Measurements from ENCODE around the gene ISLR.

DNA sequence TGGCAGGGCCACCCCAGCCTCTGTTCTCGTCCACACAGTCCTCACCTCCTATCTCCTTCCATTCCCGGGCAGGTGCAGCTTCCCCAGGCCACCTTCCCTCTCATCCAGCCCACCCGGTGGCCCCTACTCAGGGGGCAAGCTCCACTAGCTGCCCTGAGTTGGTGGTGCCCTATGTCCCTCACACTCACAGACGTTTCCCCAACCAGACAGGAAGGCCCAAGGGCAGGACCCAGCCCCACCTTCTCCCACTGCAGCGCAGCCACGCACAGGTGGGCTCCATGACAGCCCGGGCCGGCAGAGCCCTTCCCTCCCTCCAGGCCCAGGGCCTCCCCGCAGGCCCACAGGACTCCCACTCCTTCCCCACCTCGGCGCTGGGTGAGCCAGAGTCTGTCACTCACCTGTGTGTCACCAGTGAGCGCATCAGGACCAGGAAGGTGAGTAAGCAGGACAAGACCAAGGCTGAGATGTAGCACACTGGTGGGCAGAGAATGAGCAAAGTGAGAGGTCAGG lies 11.1 kb downstream of the ISLR start:
- TF ChIP-seq, protein P1, sequence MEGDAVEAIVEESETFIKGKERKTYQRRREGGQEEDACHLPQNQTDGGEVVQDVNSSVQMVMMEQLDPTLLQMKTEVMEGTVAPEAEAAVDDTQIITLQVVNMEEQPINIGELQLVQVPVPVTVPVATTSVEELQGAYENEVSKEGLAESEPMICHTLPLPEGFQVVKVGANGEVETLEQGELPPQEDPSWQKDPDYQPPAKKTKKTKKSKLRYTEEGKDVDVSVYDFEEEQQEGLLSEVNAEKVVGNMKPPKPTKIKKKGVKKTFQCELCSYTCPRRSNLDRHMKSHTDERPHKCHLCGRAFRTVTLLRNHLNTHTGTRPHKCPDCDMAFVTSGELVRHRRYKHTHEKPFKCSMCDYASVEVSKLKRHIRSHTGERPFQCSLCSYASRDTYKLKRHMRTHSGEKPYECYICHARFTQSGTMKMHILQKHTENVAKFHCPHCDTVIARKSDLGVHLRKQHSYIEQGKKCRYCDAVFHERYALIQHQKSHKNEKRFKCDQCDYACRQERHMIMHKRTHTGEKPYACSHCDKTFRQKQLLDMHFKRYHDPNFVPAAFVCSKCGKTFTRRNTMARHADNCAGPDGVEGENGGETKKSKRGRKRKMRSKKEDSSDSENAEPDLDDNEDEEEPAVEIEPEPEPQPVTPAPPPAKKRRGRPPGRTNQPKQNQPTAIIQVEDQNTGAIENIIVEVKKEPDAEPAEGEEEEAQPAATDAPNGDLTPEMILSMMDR (IDR thresholded peaks at IDR 0.05) = no peak
- TF ChIP-seq EP300 (IDR thresholded peaks at IDR 0.05) = no peak
- no peak for TF ChIP-seq POLR2A (IDR thresholded peaks at IDR 0.05)

Measured in ovary (tissue), 3 donors.